ENCODE results near the gene TMEM255A.

DNA sequence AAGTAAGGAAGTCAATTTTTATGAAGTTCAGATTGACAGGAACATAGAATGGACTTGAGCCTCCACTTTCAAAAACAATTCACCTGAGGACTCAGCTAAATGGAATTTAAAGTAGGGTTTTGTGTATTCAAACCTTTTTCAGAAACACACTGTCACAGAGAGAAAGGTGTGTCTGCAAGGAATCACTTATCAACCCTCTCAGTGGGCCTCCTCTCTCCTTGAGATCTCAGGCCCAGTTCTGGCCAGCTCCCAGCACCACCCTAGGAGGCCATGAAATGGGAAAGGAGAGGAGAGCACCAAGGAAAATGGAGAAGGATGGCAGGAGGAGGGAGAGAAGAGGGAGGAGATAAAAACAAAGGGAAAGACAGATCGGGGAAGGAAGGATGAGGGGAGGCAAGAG lies 28.6 kb downstream of the TMEM255A start:
- no peak for TF ChIP-seq CTCF (IDR thresholded peaks at IDR 0.05)
- TF ChIP-seq POLR2AphosphoS5 (IDR thresholded peaks at IDR 0.05; ENCODE audit: low read depth, low read length) = no peak
- no peak for TF ChIP-seq SIN3A (IDR thresholded peaks at IDR 0.05; ENCODE audit: borderline replicate concordance, insufficient read depth, low read depth, low read length)

Data from Panc1 (cell line).